ENCODE results near the gene ALOX5. TPM values are rescaled to one million over a fixed set of nuclear protein-coding genes. Genes with fewer than 3 reads are reported as not detected.

The ALOX5 gene
- total RNA-seq, 1 experiment from 2014 or later = 6.1 TPM

DNA sequence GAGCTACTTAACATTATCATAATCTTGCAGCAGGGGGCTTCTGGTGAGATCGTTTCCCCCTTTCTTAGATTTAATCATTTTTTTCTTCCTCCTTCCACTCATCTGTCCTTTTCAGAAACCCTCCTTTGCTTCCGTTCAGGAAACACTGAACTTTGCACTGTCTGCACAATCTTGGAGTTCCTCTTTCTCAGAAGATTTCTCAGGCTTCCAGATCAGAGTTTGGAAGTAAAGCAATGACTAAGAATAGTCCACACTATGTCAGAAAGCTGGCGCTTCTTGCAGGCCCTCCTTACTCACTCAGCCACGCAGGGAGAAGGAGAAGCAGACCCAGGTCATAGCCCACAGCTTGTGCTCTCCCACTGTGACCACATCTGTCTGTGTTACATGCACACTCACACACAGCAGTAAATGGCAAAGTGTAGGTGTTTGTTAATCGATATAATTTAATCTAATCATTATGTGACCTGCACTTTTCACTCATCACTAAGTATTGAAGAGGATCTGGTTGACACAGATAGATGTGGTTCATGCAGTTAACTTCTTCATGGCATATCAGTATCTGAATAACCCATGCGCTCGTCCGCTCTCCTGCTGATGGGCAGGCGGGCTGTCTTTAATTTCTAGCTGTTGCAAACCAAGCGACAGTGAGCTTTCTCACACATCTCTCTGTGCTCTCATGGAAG, 30.2 kb downstream of the ALOX5 start:
- Histone ChIP-seq H3K9me3 (ENCODE audit: control insufficient read depth in 1 of 2, insufficient read depth in 1 of 2, low read depth in 1 of 2, low read length in 2 of 2) (no peaks in the 10 kb centered on the region), H3K36me3 (ENCODE audit: control insufficient read depth in 1 of 2, insufficient read depth in 2 of 2, low read length in 2 of 2) (no peaks in the 10 kb centered on the region), H3K27ac (ENCODE audit: low read depth, low read length) (no peak overlapping the region), H4K20me1 (ENCODE audit: insufficient read depth) (no peaks in the 10 kb centered on the region), H2AFZ (ENCODE audit: low read depth, low read length, poor library complexity, severe bottlenecking) (no peak overlapping the region), H3K9ac (ENCODE audit: low read length) (no peak overlapping the region), H3K4me3 (replicated peaks in 1 of 2; ENCODE audit: low read depth in 1 of 2, low read length in 2 of 2) (no peak overlapping the region), H3K9me2 (ENCODE audit: insufficient read depth) (no peaks in the 10 kb centered on the region), H3K79me2 (ENCODE audit: insufficient read depth, low read length) (no peaks in the 10 kb centered on the region), H3K27me3 (ENCODE audit: insufficient read depth, low read length) (peaks cover 20% of the 10 kb centered on the region; the same call in 1 of the 2 replicates), H3K4me1 (ENCODE audit: control insufficient read depth in 1 of 2, insufficient read depth in 2 of 2, low read length in 2 of 2) (no peaks in the 10 kb centered on the region), H3K4me2 (ENCODE audit: low read length) (no peak overlapping the region)
- ChIA-PET CTCF (no interaction called here), RAD21 (ENCODE audit: low non-redundant PET in 1 of 2, low total read pairs in 2 of 2, uncharacterized antibody in 2 of 2, unreplicated experiment in 2 of 2) (no interaction called here), POLR2A (no interaction called here)
- ATAC-seq (no peak), DNase-seq (ENCODE audit: low read depth, low spot score) (no peak)
- TF ChIP-seq ELF1 (IDR thresholded peaks at IDR 0.05; ENCODE audit: borderline replicate concordance, low read depth) (no peak), ZFX (IDR thresholded peaks at IDR 0.05) (no peak), FOSL1 (IDR thresholded peaks at IDR 0.05; ENCODE audit: low read depth) (no peak)
- TF ChIP-seq, protein P1, sequence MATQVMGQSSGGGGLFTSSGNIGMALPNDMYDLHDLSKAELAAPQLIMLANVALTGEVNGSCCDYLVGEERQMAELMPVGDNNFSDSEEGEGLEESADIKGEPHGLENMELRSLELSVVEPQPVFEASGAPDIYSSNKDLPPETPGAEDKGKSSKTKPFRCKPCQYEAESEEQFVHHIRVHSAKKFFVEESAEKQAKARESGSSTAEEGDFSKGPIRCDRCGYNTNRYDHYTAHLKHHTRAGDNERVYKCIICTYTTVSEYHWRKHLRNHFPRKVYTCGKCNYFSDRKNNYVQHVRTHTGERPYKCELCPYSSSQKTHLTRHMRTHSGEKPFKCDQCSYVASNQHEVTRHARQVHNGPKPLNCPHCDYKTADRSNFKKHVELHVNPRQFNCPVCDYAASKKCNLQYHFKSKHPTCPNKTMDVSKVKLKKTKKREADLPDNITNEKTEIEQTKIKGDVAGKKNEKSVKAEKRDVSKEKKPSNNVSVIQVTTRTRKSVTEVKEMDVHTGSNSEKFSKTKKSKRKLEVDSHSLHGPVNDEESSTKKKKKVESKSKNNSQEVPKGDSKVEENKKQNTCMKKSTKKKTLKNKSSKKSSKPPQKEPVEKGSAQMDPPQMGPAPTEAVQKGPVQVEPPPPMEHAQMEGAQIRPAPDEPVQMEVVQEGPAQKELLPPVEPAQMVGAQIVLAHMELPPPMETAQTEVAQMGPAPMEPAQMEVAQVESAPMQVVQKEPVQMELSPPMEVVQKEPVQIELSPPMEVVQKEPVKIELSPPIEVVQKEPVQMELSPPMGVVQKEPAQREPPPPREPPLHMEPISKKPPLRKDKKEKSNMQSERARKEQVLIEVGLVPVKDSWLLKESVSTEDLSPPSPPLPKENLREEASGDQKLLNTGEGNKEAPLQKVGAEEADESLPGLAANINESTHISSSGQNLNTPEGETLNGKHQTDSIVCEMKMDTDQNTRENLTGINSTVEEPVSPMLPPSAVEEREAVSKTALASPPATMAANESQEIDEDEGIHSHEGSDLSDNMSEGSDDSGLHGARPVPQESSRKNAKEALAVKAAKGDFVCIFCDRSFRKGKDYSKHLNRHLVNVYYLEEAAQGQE (IDR thresholded peaks at IDR 0.05; ENCODE audit: low read depth) = no peak
- BruUV-seq (replicated peaks) = no TSS peak
- intact Hi-C loops (cut with micrococcal nuclease) = no loop called here

DNA sequence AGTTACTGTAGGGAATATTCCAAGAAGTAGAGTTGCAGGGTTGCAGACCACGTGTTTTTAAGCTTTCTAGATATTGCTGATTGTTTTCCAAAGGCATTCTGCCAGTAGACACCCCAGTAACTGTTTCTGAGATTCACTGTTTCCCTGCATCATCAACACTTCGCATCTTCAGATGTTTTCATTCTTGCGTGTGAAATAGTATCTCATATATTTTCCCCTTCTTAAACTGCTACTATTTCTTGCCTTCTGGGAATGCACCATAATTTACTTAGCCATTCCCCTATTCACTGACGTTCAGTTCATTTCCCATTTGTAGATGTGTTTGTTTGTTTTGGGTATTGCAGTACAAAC, 30.7 kb downstream of the ALOX5 start:
- no peaks in the 10 kb centered on the region for H3K9me3 ChIP-seq (ENCODE audit: control insufficient read depth in 1 of 2, insufficient read depth in 1 of 2, low read depth in 1 of 2, low read length in 2 of 2)
- no TSS peak for BruUV-seq (replicated peaks)
- no peak for DNase-seq (ENCODE audit: low read depth, low spot score)
- no peaks in the 10 kb centered on the region for H4K20me1 ChIP-seq (ENCODE audit: insufficient read depth)
- no peak overlapping the region for H3K27ac ChIP-seq (ENCODE audit: low read depth, low read length)
- H3K79me2 ChIP-seq (ENCODE audit: insufficient read depth, low read length) = no peaks in the 10 kb centered on the region
- ChIA-PET CTCF (no interaction called here), POLR2A (no interaction called here), RAD21 (ENCODE audit: low non-redundant PET in 1 of 2, low total read pairs in 2 of 2, uncharacterized antibody in 2 of 2, unreplicated experiment in 2 of 2) (no interaction called here)
- H3K9me2 ChIP-seq (ENCODE audit: insufficient read depth) = no peaks in the 10 kb centered on the region
- TF ChIP-seq EZH2phosphoT487 (IDR thresholded peaks at IDR 0.05; ENCODE audit: borderline replicate concordance) (no peak), SIN3A (IDR thresholded peaks at IDR 0.05; ENCODE audit: low read depth) (no peak), SRF (IDR thresholded peaks at IDR 0.05; ENCODE audit: low read depth) (no peak), CEBPB (IDR thresholded peaks at IDR 0.05; ENCODE audit: low read depth) (no peak), POLR2A (IDR thresholded peaks at IDR 0.05; ENCODE audit: borderline replicate concordance, extremely low read depth, insufficient read depth, insufficient read length) (no peak), EZH2 (IDR thresholded peaks at IDR 0.05) (no peak), ZFX (IDR thresholded peaks at IDR 0.05) (no peak), FOSL1 (IDR thresholded peaks at IDR 0.05; ENCODE audit: low read depth) (no peak)
- TF ChIP-seq, protein P2, sequence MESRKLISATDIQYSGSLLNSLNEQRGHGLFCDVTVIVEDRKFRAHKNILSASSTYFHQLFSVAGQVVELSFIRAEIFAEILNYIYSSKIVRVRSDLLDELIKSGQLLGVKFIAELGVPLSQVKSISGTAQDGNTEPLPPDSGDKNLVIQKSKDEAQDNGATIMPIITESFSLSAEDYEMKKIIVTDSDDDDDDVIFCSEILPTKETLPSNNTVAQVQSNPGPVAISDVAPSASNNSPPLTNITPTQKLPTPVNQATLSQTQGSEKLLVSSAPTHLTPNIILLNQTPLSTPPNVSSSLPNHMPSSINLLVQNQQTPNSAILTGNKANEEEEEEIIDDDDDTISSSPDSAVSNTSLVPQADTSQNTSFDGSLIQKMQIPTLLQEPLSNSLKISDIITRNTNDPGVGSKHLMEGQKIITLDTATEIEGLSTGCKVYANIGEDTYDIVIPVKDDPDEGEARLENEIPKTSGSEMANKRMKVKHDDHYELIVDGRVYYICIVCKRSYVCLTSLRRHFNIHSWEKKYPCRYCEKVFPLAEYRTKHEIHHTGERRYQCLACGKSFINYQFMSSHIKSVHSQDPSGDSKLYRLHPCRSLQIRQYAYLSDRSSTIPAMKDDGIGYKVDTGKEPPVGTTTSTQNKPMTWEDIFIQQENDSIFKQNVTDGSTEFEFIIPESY (IDR thresholded peaks at IDR 0.05; ENCODE audit: extremely low read depth, insufficient replicate concordance, low read length) = no peak
- intact Hi-C loops (cut with micrococcal nuclease) = no loop called here
- ATAC-seq = no peak
- H3K36me3 ChIP-seq (ENCODE audit: control insufficient read depth in 1 of 2, insufficient read depth in 2 of 2, low read length in 2 of 2) = no peaks in the 10 kb centered on the region
- no peak overlapping the region for H3K4me3 ChIP-seq (replicated peaks in 1 of 2; ENCODE audit: low read depth in 1 of 2, low read length in 2 of 2)
- no peak overlapping the region for H3K4me2 ChIP-seq (ENCODE audit: low read length)
- H3K27me3 ChIP-seq (ENCODE audit: insufficient read depth, low read length) = peaks cover 20% of the 10 kb centered on the region; the same call in 1 of the 2 replicates
- no peak overlapping the region for H2AFZ ChIP-seq (ENCODE audit: low read depth, low read length, poor library complexity, severe bottlenecking)
- H3K9ac ChIP-seq (ENCODE audit: low read length) = no peak overlapping the region
- H3K4me1 ChIP-seq (ENCODE audit: control insufficient read depth in 1 of 2, insufficient read depth in 2 of 2, low read length in 2 of 2) = no peaks in the 10 kb centered on the region

Data from HCT116 (cell line).